Choroid plexus epithelial cell (primary cell): ENCODE results near the gene FABP6.

Experiments used
- DNase-seq: peaks from one replicate; pipeline ENCODE4 v3.0.0-alpha.2; 2010; ENCODE audit warnings: low read depth
- H3K4me3 ChIP-seq: 2 replicates; pipeline ENCODE4 v1.5.1; 2011; ENCODE audit warnings: low read depth, mild to moderate bottlenecking, control low read depth, low read length, moderate library complexity
- TF ChIP-seq, protein P1 (sequence below): conservative IDR thresholded peaks from 2 replicates; pipeline ENCODE4 v1.5.1; 2011; ENCODE audit warnings: low read depth, mild to moderate bottlenecking, control low read depth, inconsistent platforms, low read length, moderate library complexity

FABP6 gene

DNA sequence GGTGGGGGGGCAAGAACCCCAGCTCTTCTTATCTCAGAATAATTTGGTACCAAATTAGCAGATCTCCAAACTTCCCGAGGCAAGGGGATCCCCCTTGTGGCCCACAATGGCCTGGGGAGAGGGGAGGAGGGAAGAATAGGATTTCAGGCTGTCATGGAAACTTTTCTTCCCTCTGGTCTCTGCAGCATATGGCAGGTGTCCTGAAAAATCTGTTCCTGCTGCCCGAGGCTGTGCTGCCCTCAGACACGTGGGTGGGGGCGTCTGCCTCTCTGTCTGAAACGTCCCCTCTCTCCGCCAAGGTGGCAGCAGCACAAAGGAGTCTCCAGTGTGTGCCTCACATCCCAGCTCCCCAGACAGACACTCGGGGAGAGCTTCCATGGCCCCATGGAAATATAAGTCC lies 49.0 kb downstream of the FABP6 start:
- TF ChIP-seq, protein P1, sequence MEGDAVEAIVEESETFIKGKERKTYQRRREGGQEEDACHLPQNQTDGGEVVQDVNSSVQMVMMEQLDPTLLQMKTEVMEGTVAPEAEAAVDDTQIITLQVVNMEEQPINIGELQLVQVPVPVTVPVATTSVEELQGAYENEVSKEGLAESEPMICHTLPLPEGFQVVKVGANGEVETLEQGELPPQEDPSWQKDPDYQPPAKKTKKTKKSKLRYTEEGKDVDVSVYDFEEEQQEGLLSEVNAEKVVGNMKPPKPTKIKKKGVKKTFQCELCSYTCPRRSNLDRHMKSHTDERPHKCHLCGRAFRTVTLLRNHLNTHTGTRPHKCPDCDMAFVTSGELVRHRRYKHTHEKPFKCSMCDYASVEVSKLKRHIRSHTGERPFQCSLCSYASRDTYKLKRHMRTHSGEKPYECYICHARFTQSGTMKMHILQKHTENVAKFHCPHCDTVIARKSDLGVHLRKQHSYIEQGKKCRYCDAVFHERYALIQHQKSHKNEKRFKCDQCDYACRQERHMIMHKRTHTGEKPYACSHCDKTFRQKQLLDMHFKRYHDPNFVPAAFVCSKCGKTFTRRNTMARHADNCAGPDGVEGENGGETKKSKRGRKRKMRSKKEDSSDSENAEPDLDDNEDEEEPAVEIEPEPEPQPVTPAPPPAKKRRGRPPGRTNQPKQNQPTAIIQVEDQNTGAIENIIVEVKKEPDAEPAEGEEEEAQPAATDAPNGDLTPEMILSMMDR = no peak
- no peak for DNase-seq
- H3K4me3 ChIP-seq = no peak overlapping the region

DNA sequence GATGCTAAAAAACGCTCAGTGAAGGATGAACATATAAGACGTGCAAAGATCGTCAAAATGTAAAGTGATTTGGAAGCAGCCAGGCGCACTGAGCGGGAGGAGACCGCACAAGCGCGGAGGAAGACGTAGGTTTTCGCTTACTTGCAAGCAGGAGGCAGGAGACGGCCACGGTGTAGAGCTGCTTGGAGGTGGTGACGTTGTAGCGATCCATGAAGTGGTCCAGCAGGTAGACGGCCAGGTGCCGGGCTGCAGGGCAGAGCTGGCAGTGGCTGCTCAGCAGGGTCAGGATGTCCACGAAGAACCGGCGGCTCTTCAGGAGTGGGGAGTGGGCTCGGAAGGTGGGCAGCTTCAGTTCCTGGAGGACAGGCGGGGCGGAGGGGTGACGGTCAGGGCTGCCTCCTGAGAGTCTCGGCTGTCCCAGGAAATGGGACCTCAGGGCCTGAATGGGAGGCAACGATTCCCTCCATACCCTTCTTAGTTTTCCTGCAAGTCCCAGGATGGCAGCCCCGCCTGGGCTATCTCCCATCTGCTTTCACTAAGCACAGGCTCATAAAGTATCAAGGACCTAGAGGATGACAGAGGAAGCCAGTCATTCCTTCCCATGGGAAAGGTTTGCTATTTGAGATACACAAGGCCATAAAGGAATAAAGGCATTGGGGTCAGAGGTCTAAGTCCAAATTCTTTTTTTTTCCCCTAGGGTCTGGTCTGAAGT lies 51.2 kb downstream of the FABP6 start:
- no peak overlapping the region for H3K4me3 ChIP-seq
- TF ChIP-seq, protein P1 = no peak
- DNase-seq = no peak

DNA sequence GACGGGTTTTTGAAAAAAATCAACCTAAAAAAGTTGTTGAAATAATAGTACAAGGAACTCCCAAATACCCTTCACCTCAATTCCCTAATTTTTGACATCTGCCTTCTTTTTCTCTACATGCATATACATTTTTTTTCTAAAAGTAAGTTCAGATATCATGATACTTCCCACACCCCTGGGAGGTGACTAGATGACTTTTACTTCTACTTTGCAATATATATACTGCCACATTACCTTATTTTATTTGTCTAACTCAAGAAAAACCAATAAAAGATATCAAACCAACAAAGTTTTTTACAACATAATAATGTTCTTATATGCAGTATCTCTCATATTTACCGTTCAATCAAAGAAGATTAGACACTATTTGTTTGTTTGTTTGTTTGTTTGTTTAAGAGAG lies 52.0 kb downstream of the FABP6 start:
- no peak overlapping the region for H3K4me3 ChIP-seq
- TF ChIP-seq, protein P1 = no peak
- no peak for DNase-seq

DNA sequence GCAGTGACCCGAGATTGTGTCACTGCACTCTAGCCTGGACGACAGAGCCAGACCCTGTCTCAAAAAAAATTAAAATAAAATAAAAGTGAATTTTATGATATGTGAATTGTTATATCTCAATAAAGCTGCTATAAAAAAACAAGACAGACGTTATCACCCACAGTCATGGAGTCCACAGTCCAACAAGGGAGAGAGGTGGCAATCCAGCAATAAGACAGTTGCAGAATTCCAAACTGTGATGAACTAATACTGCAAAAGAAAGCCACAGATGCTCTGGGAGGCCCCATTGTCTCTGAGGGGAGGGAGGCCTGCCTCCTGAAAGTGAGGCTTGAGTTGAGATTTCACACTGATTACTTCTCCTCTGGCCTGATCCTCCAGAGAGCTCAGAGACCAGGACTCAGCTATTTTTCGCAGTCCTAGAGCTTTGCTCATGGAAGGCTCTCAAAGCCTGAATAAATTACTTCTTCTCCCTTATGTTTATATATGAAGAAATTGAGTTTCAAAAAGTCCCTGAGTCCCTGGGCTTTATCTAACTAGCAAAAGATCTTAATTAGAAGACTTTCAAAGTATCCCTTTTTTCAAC lies 55.1 kb downstream of the FABP6 start:
- DNase-seq = no peak
- H3K4me3 ChIP-seq = no peak overlapping the region
- TF ChIP-seq, protein P1 = no peak

DNA sequence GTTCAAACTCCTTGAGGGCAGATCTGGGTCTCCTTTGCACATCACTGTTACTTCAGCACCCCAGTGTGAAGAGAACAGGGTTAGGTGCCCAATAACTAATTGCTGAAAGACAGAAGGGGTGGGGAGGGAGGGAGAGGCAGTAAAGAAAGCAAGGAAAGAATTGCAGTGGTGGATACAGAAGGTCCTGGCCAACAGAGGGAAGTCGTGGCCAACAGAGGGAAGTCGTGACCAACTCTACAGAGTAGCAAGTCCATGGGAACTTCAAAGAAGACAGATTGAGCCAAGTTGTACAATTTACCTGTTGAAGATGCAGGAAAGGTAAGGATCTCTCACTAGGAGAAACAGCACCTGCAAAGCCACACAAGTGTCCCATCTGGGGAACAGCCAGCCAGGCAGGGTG lies 56.0 kb downstream of the FABP6 start:
- TF ChIP-seq, protein P1 = no peak
- DNase-seq = no peak

DNA sequence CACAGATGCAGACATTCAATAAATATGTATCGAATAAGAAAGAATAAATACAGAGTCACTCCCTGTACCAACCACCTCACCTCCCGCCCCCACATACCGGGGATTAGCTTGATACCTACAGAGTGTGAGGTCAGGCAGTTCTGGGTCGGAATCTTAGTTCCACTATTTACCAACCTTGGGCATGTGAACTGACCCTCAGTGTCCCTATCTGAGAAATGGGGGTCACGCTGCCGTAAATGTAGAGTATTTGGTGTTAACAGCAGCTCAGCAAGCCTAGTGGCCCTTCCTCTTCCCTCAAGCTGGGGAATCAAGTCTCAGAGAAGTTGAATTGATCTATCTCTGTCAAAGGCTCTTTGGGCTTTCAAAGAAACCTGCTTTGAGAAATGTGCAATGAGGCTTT lies 57.6 kb downstream of the FABP6 start:
- DNase-seq = no peak
- TF ChIP-seq, protein P1 = no peak

More for the DNA sequence above, 56.0 kb downstream of the FABP6 start:
- H3K4me3 ChIP-seq = no peak overlapping the region

More for the DNA sequence above, 57.6 kb downstream of the FABP6 start:
- no peak overlapping the region for H3K4me3 ChIP-seq
